BLaER1 treated with 17β-estradiol and CSF1 and Interleukin-3, amounts not matched to agents 10 nM and 100 nM (cell line): ENCODE results near the gene FBXW8.

Experiments
- H3K27ac ChIP-seq, 11 experiments: shearing (Covaris generic); formaldehyde crosslinking; 2 replicates each; pipeline ENCODE4 v1.8.1; 2022
- H3K27me3 ChIP-seq, 11 experiments: shearing (Covaris generic); formaldehyde crosslinking; 2 replicates each; pipeline ENCODE4 v1.8.1; 2022
- H3K36me3 ChIP-seq, 11 experiments: shearing (Covaris generic); formaldehyde crosslinking; 2 replicates each; pipeline ENCODE4 v1.8.1; 2022
- H3K4me1 ChIP-seq, 10 experiments: shearing (Covaris generic); formaldehyde crosslinking; 2 replicates each; pipeline ENCODE4 v1.8.1; 2022
- H3K4me2 ChIP-seq, 11 experiments: shearing (Covaris generic); formaldehyde crosslinking; 2 replicates each; pipeline ENCODE4 v1.8.1; 2022
- H3K4me3 ChIP-seq, 10 experiments: shearing (Covaris generic); formaldehyde crosslinking; 2 replicates each; pipeline ENCODE4 v1.8.1; 2022
- H3K9ac ChIP-seq, 11 experiments: shearing (Covaris generic); formaldehyde crosslinking; 2 replicates each; pipeline ENCODE4 v1.8.1; 2022
- H3K9me3 ChIP-seq, 11 experiments: shearing (Covaris generic); formaldehyde crosslinking; replicated peaks in 1 of 11; 2 replicates each; pipeline ENCODE4 v1.8.1; 2022
- H4K20me1 ChIP-seq, 11 experiments: shearing (Covaris generic); formaldehyde crosslinking; 2 replicates each; pipeline ENCODE4 v1.8.1; 2022
- Cebpa-rat ChIP-seq, 11 experiments: shearing (Covaris generic); IDR thresholded peaks; 2 replicates each; pipeline ENCODE4 v1.8.1; 2022

The FBXW8 gene

DNA sequence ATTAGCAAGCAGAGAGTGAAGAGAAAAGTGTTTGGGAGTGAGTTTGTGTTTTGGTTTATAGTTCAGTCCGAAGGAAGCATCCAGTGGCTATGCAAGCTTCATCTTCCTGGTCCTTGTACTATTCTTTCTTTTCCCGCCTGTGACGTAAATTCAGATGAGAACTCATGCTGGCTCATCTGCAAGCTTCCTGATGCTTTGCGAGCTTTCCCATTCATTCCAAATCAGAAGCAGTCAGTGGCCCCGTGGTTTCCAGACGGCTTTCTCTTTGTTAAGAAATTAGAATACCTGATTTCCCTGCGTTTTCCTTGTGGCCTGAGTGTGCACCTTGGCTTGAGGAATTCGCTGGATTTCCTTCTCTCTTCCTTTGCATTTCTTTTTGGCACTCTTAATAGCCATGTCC is 99.0 kb downstream of the FBXW8 start:
- Histone ChIP-seq H3K4me3 (no peak overlapping the region), H3K9ac (no peak overlapping the region), H3K4me1 (peaks cover 0 to 20% (median 11%) of the 10 kb centered on the region in 10 experiments; a peak in 16 of 20 replicates), H3K9me3 (peaks cover 12 to 20% (median 19%) of the 10 kb centered on the region in 11 experiments), H3K4me2 (no peak overlapping the region), H3K27me3 (no peaks in the 10 kb centered on the region), H4K20me1 (no peaks in the 10 kb centered on the region), H3K27ac (no peak overlapping the region), H3K36me3 (peaks cover 64 to 95% (median 76%) of the 10 kb centered on the region in 11 experiments)
- no peak for TF ChIP-seq Cebpa-rat (IDR thresholded peaks at IDR 0.05)

GRCh38 chr12:117010693-117011451 is 100.1 kb downstream of the FBXW8 start:
- Histone ChIP-seq H3K4me3 (no peak overlapping the region), H3K27me3 (no peaks in the 10 kb centered on the region), H3K4me2 (no peak overlapping the region), H3K9me3 (peaks cover 23 to 31% (median 29%) of the 10 kb centered on the region in 11 experiments), H4K20me1 (no peaks in the 10 kb centered on the region), H3K27ac (no peak overlapping the region), H3K36me3 (peaks cover 64 to 95% (median 76%) of the 10 kb centered on the region in 11 experiments), H3K9ac (no peak overlapping the region), H3K4me1 (peaks cover 0 to 20% (median 11%) of the 10 kb centered on the region in 10 experiments; a peak in 16 of 20 replicates)
- no peak for TF ChIP-seq Cebpa-rat (IDR thresholded peaks at IDR 0.05)

DNA sequence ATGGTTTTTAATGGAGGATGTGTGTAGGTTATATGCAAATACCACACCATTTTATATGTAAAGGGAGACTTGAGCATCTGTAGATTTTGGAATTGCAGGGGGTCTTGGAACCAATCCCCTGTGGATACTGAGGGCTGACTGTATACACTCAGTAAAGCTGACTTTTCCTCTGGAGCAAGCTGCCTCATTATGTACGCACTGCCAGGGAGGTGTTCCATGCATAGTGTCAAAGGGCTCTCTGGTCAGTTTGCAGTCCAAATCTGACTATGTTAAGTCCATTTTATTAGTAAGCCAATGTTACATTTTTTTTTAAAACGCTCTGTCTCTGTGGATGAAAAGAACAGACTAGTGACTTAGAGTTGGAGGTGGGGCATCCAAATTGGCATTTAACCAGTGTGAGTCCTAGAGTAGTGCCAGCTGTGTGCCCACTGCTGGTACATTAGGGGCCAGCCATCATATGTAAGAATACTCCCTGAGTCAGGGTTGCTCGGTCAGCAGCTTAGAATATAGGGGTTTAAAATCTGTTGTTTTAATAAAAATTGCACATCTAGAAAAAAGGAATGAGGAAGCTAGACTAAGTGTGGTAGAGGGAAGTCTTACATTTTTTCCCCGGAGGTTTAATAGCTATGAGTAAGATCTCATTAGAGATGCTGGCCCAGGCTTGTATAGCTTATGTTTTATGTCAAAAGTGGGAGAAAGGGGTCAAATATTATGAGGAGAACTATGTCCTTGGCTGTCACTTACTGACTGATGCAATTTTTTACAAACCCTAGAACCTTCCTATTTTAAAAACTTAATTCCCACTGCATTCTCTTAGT is 101.4 kb downstream of the FBXW8 start:
- H3K27ac ChIP-seq, result no peak overlapping the region
- no peaks in the 10 kb centered on the region for H3K27me3 ChIP-seq
- H3K4me2 ChIP-seq, result peak overlapping the region in 7 of 11 experiments; percentile 4 to 51 (median 20); a peak in 9 of 22 replicates
- peaks cover 0 to 20% (median 11%) of the 10 kb centered on the region in 10 experiments; a peak in 16 of 20 replicates for H3K4me1 ChIP-seq
- peaks cover 26 to 33% (median 31%) of the 10 kb centered on the region in 11 experiments for H3K9me3 ChIP-seq
- H3K4me3 ChIP-seq, result no peak overlapping the region
- H3K9ac ChIP-seq, result no peak overlapping the region
- TF ChIP-seq Cebpa-rat (IDR thresholded peaks at IDR 0.05), result no peak
- no peaks in the 10 kb centered on the region for H4K20me1 ChIP-seq
- peaks cover 60 to 95% (median 78%) of the 10 kb centered on the region in 11 experiments for H3K36me3 ChIP-seq

DNA sequence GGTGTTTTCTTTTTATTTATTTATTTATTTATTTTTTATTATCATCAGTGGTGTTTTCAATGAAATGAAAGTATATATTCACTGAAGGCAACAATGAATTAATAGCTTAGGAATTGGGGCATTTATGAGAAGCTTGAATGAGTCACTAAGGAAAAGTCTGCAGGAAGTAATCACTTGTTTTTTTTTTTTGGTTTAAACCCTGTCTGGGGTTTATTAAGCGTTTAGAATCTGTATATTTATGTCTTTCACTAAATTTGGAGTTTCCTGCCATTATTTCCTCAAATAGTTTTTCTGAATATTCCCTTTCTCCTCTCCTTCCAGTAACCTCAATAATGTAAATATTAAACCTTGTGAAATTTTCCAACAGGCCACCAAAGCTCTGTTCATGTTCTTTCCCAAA is 103.0 kb downstream of the FBXW8 start:
- Histone ChIP-seq H3K4me1 (peaks cover 0 to 20% (median 11%) of the 10 kb centered on the region in 10 experiments; a peak in 16 of 20 replicates), H3K27ac (no peak overlapping the region), H3K4me2 (no peak overlapping the region), H3K27me3 (no peaks in the 10 kb centered on the region), H3K4me3 (no peak overlapping the region), H3K9ac (no peak overlapping the region), H3K36me3 (peaks cover 60 to 97% (median 78%) of the 10 kb centered on the region in 11 experiments), H4K20me1 (no peaks in the 10 kb centered on the region; a peak in 1 of 22 replicates), H3K9me3 (peaks cover 26 to 33% (median 31%) of the 10 kb centered on the region in 11 experiments)
- no peak for TF ChIP-seq Cebpa-rat (IDR thresholded peaks at IDR 0.05)

GRCh38 chr12:117014342-117014887 is 103.7 kb downstream of the FBXW8 start:
- Histone ChIP-seq H3K4me2 (no peak overlapping the region), H3K9ac (no peak overlapping the region), H3K27ac (no peak overlapping the region), H3K4me1 (peaks cover 0 to 20% (median 11%) of the 10 kb centered on the region in 10 experiments; a peak in 16 of 20 replicates), H3K4me3 (no peak overlapping the region), H3K36me3 (peaks cover 64 to 97% (median 79%) of the 10 kb centered on the region in 11 experiments), H4K20me1 (peaks cover 0 to 4% (median 0%) of the 10 kb centered on the region in 11 experiments; a peak in 2 of 22 replicates), H3K9me3 (peaks cover 26 to 33% (median 31%) of the 10 kb centered on the region in 11 experiments), H3K27me3 (no peaks in the 10 kb centered on the region)
- no peak for TF ChIP-seq Cebpa-rat (IDR thresholded peaks at IDR 0.05)

DNA sequence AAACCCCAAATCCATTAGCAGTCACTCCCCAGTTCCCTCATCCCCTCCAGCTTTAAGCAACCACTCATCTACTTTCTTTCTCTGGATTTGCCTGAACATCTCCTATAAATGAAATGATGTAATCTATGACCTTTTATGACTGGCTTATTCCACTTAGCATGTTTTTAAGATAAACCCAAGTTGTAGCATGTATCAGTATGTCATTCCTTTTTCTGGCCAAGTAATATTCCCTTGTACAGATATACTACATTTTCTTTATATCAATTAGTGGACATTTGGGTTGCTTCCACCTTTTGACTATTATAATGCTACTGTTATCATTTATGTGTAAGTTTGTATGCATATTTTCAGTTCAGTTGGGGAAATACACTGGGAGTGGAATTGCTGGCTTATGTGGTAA is 105.1 kb downstream of the FBXW8 start:
- Histone ChIP-seq H3K27ac (no peak overlapping the region), H3K36me3 (peaks cover 60 to 97% (median 72%) of the 10 kb centered on the region in 11 experiments), H3K27me3 (no peaks in the 10 kb centered on the region), H3K4me2 (no peak overlapping the region), H4K20me1 (peaks cover 0 to 12% (median 0%) of the 10 kb centered on the region in 11 experiments; a peak in 2 of 22 replicates), H3K9ac (no peak overlapping the region), H3K4me1 (peaks cover 0 to 20% (median 11%) of the 10 kb centered on the region in 10 experiments; a peak in 16 of 20 replicates), H3K9me3 (peaks cover 26 to 33% (median 31%) of the 10 kb centered on the region in 11 experiments), H3K4me3 (no peak overlapping the region)
- TF ChIP-seq Cebpa-rat (IDR thresholded peaks at IDR 0.05), result no peak

DNA sequence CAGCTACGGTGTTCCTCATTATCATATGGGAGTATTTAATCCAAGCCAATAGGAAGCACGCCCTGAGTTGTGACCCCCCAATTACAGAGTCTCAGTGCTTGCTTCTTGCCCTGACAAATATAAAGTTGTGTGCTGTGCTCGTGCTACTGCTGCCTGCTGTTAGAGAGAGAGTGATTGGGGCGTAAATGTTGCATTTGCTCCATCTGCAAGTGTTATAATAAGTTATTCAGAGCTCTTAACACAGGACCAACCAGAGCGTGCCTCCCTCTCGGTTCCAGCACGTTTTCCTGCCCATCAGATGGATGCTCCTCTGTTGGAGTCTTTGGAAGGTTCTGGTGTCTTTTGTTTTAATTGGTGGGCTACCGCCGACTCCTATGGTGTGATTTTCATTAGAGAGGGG is 107.1 kb downstream of the FBXW8 start:
- Histone ChIP-seq H3K4me1 (peaks cover 0 to 6% (median under 1%) of the 10 kb centered on the region in 10 experiments; a peak in 8 of 20 replicates), H3K27ac (no peak overlapping the region), H3K27me3 (no peaks in the 10 kb centered on the region), H3K4me2 (no peak overlapping the region), H4K20me1 (peaks cover 0 to 18% (median 0%) of the 10 kb centered on the region in 11 experiments; a peak in 2 of 22 replicates), H3K9me3 (peaks cover 26 to 33% (median 31%) of the 10 kb centered on the region in 11 experiments), H3K4me3 (no peak overlapping the region), H3K9ac (no peak overlapping the region), H3K36me3 (peaks cover 58 to 98% (median 79%) of the 10 kb centered on the region in 11 experiments)
- no peak for TF ChIP-seq Cebpa-rat (IDR thresholded peaks at IDR 0.05)

- Histone ChIP-seq H3K4me2 (no peak overlapping the region), H3K4me3 (no peak overlapping the region), H4K20me1 (peaks cover 0 to 19% (median 0%) of the 10 kb centered on the region in 11 experiments; a peak in 2 of 22 replicates), H3K36me3 (peaks cover 57 to 98% (median 81%) of the 10 kb centered on the region in 11 experiments), H3K27ac (no peak overlapping the region), H3K9ac (no peak overlapping the region), H3K4me1 (peaks cover 0 to under 1% (median 0%) of the 10 kb centered on the region in 10 experiments; a peak in 5 of 20 replicates), H3K9me3 (peaks cover 24 to 29% (median 27%) of the 10 kb centered on the region in 11 experiments), H3K27me3 (no peaks in the 10 kb centered on the region)
- TF ChIP-seq Cebpa-rat (IDR thresholded peaks at IDR 0.05), result no peak
Observed at GRCh38 chr12:117018276-117018675, 107.5 kb downstream of the FBXW8 start.
